C4-2B (cell line): Measurements from ENCODE around the gene C16orf90.

Source experiments
- ZFX ChIP-seq: fragments of 450-650 bp; IDR thresholded peaks from 2 replicates; pipeline ENCODE4 v1.6.1; 2017
- TF ChIP-seq, protein P1 (sequence below): fragments of 450-650 bp; conservative IDR thresholded peaks from 2 replicates; pipeline ENCODE4 v1.5.1; 2017; ENCODE audit warnings: mild to moderate bottlenecking

DNA sequence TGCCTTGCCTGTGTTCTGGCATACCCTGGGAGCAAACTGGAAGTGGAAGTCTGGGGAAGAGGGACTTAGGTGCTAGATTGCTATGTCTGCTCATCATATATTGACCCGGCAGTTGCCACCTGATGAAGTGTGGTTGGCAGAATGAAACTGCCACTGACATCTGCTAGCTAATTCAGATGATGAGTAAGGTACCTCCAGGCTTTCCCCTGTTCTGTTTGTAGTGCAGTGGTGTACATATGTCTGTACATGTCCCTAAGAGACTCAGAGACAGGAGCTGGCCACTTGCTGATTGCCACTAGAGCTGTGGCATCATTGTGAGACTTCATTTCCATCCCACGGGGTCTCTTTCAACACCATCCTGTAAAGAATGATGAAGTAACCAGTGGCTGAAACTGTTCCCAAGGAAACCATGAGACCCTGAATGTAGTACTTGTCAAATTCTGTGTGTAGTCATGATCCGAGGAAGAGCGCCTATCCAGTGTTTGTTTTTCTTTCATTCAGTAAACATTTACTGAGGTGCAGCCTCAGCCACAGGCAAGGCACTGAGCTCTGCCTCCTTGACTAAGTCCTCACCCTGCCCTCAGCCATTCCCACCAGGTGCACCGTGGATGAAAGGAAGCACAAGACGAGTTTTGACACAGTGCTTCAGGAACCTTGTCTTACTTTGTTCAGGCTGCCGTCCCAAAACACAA lies 18.7 kb upstream of the C16orf90 start:
- TF ChIP-seq, protein P1, sequence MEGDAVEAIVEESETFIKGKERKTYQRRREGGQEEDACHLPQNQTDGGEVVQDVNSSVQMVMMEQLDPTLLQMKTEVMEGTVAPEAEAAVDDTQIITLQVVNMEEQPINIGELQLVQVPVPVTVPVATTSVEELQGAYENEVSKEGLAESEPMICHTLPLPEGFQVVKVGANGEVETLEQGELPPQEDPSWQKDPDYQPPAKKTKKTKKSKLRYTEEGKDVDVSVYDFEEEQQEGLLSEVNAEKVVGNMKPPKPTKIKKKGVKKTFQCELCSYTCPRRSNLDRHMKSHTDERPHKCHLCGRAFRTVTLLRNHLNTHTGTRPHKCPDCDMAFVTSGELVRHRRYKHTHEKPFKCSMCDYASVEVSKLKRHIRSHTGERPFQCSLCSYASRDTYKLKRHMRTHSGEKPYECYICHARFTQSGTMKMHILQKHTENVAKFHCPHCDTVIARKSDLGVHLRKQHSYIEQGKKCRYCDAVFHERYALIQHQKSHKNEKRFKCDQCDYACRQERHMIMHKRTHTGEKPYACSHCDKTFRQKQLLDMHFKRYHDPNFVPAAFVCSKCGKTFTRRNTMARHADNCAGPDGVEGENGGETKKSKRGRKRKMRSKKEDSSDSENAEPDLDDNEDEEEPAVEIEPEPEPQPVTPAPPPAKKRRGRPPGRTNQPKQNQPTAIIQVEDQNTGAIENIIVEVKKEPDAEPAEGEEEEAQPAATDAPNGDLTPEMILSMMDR = no peak
- no peak for TF ChIP-seq ZFX
